GM18867 (cell line): ENCODE results near the gene UTP11.

ENCODE experiments used
- ATAC-seq: cut with Tn5 transposase; IDR thresholded peaks from one replicate; pipeline ENCODE4 v1.9.1; 2021; ENCODE audit warnings: mild to moderate bottlenecking, moderate library complexity; ENCODE audit not compliant: unreplicated experiment

The UTP11 gene

DNA sequence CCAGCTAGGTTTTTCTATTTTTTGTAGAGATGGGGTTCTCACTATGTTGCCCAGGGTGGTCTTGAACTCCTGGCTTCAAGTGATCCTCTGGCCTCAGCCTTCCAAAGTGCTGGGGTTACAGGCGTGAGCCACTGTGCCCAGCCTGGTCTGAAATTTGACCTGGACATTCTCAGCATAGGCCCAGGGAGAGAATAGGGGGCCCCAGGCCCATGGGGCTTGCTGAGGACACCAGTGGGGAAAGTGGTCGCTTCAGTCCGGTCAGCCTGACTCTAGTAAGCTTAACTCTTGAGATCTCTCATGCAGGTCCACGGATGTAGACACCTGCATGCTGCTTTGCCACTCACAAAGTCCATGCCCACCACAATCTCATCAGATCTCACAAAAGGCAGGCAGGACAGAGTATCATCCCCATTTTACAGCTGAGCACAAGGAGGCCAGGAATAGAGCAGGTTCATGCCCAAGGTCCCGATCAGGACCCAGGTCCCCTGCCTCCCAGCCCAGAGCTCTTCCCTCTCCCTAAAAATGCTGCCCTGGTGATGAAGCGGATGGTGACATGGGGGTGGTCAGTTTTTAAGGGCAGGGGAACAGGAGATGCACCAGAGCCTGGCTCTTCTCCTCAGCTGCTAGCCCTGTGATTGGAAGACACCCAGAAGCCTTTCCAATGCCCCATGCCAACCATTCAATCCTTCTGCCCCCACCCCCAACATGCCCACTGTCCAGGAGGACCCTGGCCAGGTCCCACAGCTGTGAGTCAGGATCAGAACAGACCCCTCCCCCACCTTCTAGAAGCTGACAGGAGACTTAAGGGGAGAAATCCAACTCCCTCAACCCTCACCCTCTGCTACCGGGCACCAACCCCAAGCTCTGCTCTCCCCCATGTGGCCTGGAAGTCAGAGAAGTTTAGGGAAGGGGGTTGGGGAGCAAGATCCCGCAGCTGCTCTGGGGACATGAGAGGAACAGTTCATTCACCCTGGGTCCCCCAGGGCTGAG is 9.0 kb upstream of the UTP11 start:
- ATAC-seq: no peak

DNA sequence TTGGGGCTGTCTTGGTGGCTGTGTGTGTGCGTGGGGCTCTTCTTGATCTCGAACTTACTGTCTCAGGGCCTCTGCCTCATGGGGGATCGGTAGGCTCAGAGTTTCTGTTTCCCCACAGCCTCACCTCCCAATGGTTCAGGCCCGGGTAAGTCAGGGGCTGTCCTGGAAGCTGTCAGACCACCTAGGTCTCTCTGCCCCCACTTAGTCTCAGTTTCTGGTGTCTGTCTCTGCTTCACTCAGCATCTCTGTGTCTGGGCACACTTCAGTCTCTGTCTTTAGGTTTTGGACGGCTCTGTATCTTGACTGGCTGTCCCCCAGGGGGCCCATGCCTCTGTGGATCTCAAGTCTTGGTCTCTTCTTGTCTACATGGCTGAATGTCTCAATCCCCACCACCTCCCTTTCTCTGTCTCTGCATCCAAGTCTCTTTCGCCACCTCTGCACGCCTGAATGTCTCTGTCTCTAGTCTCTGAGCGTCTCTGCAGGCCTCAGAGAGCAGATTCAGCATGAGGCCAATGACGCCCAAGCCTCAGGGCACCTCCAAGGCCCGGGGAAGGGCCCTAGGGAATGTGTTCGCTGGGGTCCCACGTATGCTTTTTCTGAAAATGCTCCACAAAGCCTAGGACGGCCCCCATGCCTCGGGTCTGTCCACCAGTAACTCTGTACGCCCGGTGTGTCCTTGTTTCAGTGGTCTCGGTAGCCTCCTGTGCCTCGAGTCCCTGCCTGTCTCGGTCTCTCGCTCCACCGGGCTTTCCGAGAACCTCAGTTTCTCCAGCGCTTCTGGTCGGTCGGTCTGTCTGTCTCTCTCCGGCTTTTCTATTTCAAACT is 8.0 kb upstream of the UTP11 start:
- no peak for ATAC-seq

DNA sequence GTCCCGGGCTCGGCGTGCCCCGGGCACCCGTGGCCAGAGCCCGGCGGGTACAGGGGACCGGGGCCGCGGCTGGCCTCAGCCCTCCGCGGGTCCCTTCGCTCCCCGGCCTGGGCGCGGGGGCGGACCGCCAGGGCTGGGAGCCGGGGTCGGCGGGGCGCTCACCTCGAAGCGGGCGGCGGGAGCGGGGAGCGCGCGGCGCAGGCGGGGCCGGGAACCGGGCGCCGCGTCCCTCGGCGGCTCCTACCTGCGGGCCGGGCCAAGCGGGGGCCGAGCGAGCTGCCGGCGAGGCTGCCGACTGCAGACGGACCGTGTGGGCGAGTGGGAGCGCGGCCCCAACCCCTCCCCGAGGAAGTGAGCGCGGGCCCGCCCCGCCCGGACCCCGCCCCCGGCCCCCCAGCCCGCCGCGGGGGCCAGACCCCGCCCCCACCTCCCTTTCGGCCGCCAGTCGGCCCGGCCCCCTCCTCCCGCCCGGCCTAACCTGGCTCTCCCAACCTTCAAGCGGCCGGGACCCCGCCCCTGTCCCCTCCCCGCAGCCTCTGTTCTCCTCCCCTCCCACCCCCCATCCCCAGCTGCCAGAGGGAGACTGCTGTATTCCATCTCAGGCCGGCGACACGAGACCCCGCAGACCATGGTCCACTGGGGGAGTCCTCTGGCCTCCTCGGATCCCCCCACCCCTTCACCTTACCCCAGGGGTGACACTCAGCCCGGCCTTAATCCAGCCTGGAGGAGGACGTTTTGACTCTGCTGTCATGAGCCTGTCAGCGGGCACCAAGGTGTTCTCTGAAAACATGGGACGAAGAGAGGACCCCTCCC is 7.1 kb upstream of the UTP11 start, which contains the start of gene FHL3:
TSS of gene FHL3 (minus strand) at position 320 of the 813 bp plus-strand sequence. CDS start 6,102 bp downstream, outside the sequence.
- ATAC-seq: no peak

DNA sequence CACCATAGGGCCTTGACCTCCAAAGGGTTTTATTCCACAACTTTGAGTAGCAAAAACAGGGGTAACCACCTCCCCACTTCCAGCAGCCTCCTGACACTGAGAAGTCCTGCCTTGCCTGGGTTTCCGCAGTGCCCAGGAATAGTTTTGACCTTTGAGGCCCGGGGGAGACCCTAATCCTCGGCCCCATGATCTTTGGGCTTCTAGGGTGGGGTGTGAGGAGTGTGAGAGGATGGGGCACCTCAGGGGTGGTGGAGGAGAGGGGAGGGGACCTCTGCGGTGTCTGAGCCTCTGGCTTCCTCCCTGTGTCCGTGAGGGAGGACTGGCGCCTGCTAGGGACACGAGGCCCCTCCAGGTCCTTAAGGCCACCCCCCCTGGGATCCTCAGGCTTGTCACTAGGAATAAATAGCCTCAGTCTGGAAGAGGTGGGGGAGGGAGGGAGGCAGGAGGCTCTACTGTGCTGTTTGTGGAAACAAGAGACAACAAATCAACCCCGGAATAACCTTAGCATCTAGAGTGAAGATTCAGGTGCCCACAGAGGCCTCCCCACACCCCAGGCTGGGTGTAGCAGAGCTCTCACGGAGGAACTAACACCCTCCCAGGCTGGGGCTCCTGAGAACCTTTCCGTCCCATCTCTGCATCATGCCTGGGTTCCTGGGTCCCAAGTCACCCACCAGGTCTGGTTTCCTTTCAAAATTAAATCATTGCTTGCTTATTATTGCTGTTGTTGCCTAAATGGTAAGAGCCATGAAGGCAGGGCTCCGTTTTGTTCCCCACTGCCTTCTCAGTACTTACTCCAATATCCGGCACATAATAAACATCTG is 6.3 kb upstream of the UTP11 start:
- no peak for ATAC-seq

DNA sequence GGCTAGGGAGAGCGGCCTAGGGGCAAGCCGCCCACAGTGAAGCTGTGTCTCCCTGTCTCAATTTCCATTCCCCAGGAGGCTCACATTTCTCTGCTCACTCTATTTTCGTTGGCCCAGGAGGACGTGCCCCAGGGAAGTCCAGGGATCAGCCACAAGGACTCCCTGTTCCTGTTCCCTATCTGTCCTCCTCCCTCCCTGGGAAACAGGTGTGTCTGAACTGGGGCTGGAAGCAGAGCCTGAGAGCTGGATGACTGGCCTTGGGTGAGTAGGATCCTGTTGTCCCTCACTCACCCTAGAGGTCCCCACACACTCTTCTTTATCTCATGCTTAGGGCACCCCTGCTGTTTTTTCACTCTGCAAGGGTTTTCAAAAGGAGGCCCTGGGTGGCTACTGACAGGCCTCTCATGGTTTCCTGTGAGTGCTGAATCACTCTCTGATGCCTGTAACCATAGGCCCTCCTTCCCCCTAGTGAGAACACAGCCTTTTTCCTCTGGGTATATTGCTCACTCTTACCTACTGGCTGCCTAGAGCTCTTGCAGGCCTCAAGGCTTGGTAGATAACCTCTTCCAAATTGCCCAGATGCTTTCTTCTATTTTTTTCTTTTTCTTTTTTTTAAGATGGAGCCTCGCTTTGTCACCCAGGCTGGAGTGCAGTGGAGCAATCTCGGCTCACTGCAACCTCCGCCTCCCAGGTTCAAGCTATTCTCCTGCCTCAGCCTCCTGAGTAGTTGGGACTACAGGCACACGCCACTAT is 3.3 kb upstream of the UTP11 start:
- no peak for ATAC-seq

DNA sequence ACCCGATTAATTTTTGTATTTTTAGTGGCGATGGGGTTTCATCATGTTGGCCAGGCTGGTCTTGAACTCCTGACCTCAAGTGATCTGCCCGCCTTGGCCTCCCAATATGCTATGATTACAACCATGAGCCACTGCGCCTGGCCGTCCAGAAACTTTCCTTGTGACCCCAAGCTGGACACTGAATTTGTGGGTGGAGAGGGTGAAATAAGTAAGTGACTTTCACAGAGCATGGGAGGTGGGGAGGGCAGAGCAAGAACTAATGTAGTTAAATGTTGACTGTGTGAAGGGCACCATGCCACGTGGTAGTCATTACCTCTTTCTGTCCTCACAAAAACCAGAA is 2.7 kb upstream of the UTP11 start:
- no peak for ATAC-seq

DNA sequence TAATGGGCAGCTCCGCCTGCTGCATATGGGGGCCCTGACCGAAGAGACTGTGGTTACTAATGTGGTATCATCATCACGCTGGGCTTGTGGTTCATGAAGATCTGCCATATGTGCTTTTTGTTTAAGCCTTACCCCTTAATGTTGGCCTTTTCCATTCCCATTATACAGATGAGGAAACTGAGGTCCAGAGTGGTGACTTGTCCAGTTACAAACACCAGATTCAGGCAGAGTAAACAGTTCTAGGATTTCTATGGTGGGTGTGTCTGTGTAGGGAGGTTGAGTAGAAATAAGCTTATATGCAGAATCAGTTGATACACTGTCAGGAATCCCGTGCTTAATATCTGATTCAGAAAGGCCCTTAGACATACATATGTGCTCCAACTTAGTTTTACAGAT is 691 bp downstream of the UTP11 start:
- no peak for ATAC-seq

DNA sequence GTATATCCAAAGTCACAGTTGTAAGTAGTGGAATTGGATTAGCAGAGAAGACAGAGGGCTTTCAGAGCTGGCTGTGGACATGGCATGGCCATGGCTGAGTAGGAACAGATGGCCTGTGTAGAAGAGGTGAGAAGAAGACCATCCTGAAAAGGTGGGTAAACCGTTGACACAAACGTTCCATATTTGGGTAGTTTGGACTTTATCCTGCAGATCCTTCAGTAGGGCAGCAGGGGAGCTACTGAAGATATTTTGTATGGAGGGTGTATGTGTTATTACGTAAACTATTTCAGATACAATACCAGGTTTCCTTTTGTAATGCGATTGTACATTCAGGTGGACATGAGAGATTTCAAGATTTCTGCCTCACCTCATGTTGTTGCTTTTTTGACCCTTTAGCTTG is 1.6 kb downstream of the UTP11 start:
- ATAC-seq: no peak

DNA sequence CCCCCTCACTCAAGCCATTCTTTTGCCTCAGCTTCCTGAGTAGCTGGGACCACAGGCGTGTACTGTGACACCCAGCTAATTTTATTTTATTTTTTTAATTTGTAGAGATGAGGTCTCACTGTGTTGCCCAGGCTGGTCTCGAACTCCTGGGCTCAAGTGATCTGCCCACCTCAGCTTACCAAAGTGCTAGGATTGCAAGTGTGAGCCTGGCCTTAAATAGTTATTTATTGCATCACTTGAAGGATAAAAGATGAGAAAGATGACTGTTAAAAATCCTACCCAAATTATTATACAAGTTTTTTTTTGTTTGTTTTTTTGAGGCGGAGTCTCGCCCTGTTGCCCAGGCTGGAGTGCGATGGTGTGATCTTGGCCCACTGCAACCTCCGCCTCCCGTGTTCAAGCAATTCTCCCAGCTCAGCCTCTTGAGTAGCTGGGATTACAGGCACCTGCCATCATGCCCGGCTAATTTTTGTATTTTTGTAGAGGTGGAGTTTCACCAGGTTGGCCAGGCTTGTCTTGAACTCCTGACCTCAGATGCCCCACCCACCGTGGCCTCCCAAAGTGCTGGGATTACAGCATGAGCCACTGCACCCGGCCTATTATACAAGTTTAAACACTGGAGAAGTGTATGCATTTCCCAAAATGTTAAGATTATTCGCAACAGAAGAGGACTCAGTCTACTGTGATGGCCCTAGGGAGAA is 2.3 kb downstream of the UTP11 start:
- ATAC-seq: no peak

DNA sequence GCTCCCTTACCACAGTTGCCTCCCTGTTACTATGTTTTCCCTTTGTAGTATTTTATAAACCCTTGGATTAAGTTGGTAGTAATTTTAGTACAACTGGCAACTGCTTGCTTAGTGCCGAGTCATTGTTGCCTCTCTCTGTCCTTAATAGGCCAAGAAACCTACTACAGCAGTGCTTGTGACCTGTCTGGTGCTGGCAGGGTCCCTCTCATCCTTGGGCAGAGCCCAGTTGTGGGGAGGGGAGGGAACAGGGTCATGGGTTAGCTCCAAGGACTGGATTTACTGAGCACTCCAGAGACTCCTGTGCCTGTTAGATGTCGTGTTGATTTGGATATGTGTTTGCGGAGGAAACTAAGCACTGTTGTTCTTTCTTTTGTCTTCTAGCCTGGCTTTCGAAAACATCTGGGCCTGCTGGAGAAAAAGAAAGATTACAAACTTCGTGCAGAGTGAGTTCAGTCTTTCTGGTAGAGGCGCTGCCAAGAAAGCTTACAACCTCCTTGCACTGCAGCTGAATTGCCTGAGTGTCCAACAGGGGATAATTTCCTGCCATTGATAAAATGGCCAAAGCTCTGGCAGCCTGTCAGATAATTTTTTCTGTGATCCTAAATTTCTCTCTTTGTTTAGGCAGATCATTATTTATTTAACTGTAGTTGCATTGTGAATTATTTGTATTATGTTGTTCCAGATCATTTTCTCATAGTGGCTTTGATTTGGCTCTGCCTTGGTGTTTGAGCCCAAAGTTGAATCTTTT is 3.6 kb downstream of the UTP11 start:
- no peak for ATAC-seq

DNA sequence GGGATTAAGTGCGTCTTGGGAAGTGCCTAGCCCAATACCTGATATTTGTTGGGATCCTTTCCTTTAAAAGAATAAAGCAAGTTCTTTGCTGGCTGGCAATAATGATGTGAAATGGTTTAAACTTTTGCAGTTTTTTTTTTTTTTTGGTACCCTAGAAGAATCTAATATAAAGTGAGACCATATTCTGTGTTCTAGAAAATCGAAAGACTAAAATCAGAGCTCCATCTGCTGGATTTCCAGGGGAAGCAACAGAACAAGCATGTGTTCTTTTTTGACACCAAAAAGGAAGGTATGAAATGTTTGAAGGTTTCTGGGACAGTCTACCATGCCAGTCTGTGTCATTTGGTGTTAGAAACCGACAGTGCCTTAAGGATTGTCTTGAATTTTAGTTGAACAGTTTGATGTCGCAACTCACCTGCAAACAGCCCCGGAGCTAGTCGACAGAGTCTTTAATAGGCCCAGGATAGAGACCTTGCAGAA is 6.4 kb downstream of the UTP11 start:
- no peak for ATAC-seq

DNA sequence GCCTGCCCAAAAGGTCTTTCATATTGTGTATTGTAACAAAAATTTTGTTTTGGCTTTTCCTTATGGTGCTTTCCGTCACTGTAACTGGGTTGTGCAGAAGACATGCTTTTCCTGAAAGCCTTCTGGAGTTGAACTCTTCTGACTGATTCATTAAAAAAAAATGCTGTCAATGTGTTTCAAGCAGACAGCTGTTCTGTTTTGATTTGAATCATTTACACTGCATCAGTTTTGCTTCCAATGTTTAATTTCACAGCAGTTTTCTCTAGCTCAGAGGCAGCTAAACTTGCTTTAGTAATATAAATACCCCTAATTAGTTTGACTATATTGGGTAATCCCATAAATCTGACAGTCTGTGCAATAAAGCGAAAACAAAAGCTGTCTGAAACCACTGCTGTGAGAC is 7.9 kb downstream of the UTP11 start:
- ATAC-seq: no peak

DNA sequence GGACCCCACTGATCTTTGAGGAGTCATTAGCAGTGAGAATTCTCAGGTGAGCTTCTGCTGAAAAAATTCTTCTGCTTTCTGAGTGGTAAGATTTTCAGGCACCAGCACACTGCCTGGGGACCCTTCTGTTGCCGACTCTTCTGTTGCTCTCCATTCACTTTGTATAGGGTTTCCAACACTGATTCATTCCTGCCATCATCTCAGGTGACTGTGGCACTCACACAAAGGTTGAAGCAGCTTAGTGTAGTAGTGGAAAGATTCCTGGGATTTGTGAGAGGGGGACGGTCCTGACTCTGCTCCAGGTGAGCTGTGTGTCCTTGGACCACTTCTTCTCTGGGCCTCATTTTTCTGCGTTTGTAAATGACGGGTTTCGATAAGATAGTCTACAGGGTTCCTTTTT is 9.4 kb downstream of the UTP11 start:
- no peak for ATAC-seq

DNA sequence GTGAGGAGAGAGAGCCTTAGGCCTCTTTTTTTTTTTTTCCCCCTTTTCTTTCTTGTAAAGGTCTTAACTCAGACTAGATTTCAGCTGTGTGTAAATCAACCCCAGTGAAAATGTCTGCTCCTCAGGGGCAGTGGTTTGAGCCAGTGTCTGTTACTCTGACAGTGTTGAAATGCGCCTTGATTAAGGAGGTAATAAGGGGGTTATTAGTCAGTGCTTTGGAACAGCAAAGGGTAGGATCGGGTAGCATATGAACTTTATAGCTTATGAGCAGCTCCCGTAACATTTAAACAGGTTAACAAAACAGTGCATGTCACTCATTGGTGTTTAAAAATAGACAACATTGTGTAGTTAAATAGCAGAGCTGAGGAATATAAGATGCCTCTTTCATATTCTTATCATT is 10.3 kb downstream of the UTP11 start:
- ATAC-seq: no peak

DNA sequence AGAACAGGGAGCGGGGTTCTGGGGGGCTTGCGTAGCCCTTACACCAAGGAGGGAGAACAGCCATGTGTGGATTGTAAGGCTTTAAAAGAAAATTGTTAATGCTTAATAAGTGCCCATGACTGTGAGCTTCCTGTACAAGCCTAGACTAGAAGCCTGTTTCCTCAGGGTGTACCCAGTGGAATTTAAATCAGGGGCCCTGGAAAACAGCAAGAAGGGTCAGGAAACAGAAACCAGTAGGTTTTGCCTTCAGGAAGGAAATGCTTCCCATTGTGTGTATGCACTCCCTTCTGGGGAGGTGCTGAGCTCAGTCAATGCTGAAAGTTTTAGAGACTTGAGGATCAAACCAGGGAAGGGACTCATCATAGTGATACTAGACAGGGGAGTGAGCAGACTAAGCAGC is 12.7 kb downstream of the UTP11 start:
- no peak for ATAC-seq

DNA sequence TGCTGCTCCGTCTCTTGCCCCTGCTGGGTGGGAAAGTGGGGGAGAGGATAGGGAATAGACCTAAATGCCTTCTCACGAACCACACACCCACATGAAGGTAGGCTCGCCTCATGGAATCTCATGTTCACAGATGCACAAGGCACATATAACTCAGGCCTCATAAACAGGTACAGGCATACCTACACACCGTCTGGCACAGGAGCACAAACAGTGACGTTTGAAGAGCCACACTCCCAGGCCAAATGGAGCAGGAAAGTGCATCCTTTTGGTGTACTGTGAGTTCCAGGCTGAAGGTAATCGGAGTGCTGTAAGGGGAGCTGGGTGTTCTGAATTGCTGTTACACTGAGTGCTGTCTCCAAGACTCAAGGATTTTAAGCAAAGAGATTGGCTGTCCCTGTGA is 13.1 kb downstream of the UTP11 start:
- no peak for ATAC-seq

DNA sequence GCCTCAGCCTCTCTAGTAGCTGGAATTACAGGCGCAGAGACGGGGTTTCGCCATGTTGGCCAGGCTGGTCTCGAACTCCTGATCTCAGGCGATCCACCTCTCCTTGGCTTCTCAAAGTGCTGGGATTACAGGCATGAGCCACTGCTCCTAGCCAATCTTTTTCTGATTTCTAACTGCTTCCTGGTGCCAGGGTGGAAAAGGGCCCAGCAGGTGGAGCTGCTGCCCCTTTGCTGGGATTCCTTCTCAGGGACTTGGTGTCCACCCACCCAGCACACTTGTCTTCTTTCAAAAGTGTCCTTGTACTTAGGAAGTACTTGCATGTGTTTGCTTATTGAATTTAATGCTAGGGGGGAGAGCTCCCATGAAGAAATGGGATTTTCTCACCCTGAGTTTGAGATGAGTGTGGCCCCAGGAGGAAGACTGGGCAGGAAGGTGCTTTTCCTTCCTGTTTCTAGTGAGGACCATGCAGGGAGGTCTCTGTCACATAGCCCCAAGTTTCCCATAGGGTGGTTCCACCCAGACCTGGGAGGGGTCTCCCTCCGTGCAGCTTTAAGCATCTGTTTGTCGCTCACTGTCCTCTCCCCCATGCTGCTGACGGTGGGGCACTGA is 14.2 kb downstream of the UTP11 start:
- no peak for ATAC-seq
